SJSA1 (cell line): Measurements from ENCODE around the gene FCMR. TPM values are rescaled to one million over a fixed set of nuclear protein-coding genes. Genes with fewer than 3 reads are reported as not detected.
"Not testable (repeated sequence)": the region's sequence is repeated elsewhere in the genome, so short reads cannot be mapped to it uniquely, and the experiment has no call there.

ENCODE experiments used
- DNase-seq, 2 experiments: peaks; one replicate each; pipeline ENCODE4 v3.0.0-alpha.2; 2015 to 2020; ENCODE audit warnings: low spot score in 2 of 2, low read depth in 1 of 2
- H3K27ac ChIP-seq: fragments of 250-450 bp; sonication (Bioruptor Pico); 2 replicates; pipeline ENCODE4 v1.5.1; 2020; ENCODE audit warnings: mild to moderate bottlenecking, moderate library complexity
- H3K27me3 ChIP-seq: fragments of 250-450 bp; sonication (Bioruptor Pico); replicated peaks from 2 replicates; pipeline ENCODE4 v1.5.1; 2020; ENCODE audit warnings: mild to moderate bottlenecking, moderate library complexity
- H3K36me3 ChIP-seq: fragments of 250-450 bp; sonication (Bioruptor Pico); 2 replicates; pipeline ENCODE4 v1.5.1; 2020; ENCODE audit warnings: mild to moderate bottlenecking
- H3K4me1 ChIP-seq: fragments of 250-450 bp; sonication (Bioruptor Pico); replicated peaks from 2 replicates; pipeline ENCODE4 v1.6.1; 2021; ENCODE audit warnings: mild to moderate bottlenecking
- H3K4me3 ChIP-seq: fragments of 250-450 bp; sonication (Bioruptor Pico); 2 replicates; pipeline ENCODE4 v1.5.1; 2020; ENCODE audit warnings: mild to moderate bottlenecking
- H3K9me3 ChIP-seq: fragments of 250-450 bp; sonication (Bioruptor Pico); replicated peaks from 2 replicates; pipeline ENCODE4 v1.5.1; 2020; ENCODE audit warnings: mild to moderate bottlenecking
- total RNA-seq: library from RNA; depleted of rRNA; stranded (reverse); fragments of >200 nt; shearing (Covaris generic); gene quantifications from 2 replicates; pipeline ENCODE4 v1.2.3, GENCODE V29; 2014; rRNA removed

The FCMR gene
- total RNA-seq, 1 experiment from 2014 or later = 2.0 TPM

- no peak overlapping the region for H3K27ac ChIP-seq
- peaks cover 12% of the 10 kb centered on the region for H3K4me1 ChIP-seq
- H3K27me3 ChIP-seq = 0 out of 2 replicates have a peak, but pooled peaks cover 3% of the 10 kb centered on the region
- DNase-seq = peak; percentile 39 to 41
- H3K9me3 ChIP-seq = no peaks in the 10 kb centered on the region
- no peak overlapping the region for H3K4me3 ChIP-seq
- no peaks in the 10 kb centered on the region for H3K36me3 ChIP-seq
Measured at GRCh38 chr1:206856674-206857464, 64.9 kb downstream of the FCMR start.

GRCh38 chr1:206855859-206856258, 65.9 kb downstream of the FCMR start:
- no peaks in the 10 kb centered on the region for H3K9me3 ChIP-seq
- no peaks in the 10 kb centered on the region for H3K27me3 ChIP-seq
- H3K4me1 ChIP-seq = peaks cover 12% of the 10 kb centered on the region
- H3K27ac ChIP-seq = no peak overlapping the region
- DNase-seq = no peak
- no peak overlapping the region for H3K4me3 ChIP-seq
- H3K36me3 ChIP-seq = no peaks in the 10 kb centered on the region

- no peaks in the 10 kb centered on the region for H3K27me3 ChIP-seq
- H3K4me3 ChIP-seq = no peak overlapping the region
- 0 out of 2 replicates have a peak overlapping the region, but pooled peaks have one; percentile 15 for H3K27ac ChIP-seq
- DNase-seq = peak; percentile 72 to 73
- no peaks in the 10 kb centered on the region for H3K36me3 ChIP-seq
- peaks cover 12% of the 10 kb centered on the region for H3K4me1 ChIP-seq
- no peaks in the 10 kb centered on the region for H3K9me3 ChIP-seq
Measured at GRCh38 chr1:206854401-206855129, 67.2 kb downstream of the FCMR start.

- H3K36me3 ChIP-seq, H3K27ac ChIP-seq, H3K27me3 ChIP-seq, H3K4me3 ChIP-seq, H3K9me3 ChIP-seq, DNase-seq: not testable (repeated sequence)
- peaks cover 12% of the 10 kb centered on the region for H3K4me1 ChIP-seq
Measured at GRCh38 chr1:206853696-206854095, 68.0 kb downstream of the FCMR start.

Other genes starting within 250 kb of the FCMR start
- gene MAPKAPK2, start 237.0 kb downstream of the FCMR start, total RNA-seq = 45.4 and 58.6 TPM in 2 replicates
- gene IL19, start 151.2 kb downstream of the FCMR start, total RNA-seq = not detected in 2 replicates
- gene IL10, start 149.4 kb downstream of the FCMR start, total RNA-seq = not detected in 2 replicates
- 0.25 and 0.53 TPM in 2 replicates for gene IL20, start 56.3 kb downstream of the FCMR start, total RNA-seq
- gene IL24, start 24.5 kb downstream of the FCMR start, total RNA-seq = 1.5 and 3.5 TPM in 2 replicates
- not detected in 2 replicates for gene PIGR, start 24.5 kb upstream of the FCMR start, total RNA-seq
- gene FCAMR, start 48.5 kb upstream of the FCMR start, total RNA-seq = not detected in 2 replicates
- gene C1orf116, start 110.8 kb upstream of the FCMR start, total RNA-seq = 0.03 TPM in 1 of 2 replicates, not detected in the other
- 5.6 and 9.9 TPM in 2 replicates for gene YOD1, start 129.3 kb upstream of the FCMR start, total RNA-seq
- gene PFKFB2, start 131.3 kb upstream of the FCMR start, total RNA-seq = 1.5 and 3.8 TPM in 2 replicates
- gene C4BPB, start 166.9 kb upstream of the FCMR start, total RNA-seq = 0.28 and 1.8 TPM in 2 replicates
- gene C4BPA, start 182.3 kb upstream of the FCMR start, total RNA-seq = not detected in 2 replicates